SK-N-SH (cell line): Measurements from ENCODE around the gene FAM227A. TPM values are rescaled to one million over a fixed set of nuclear protein-coding genes. Genes with fewer than 3 reads are reported as not detected.

ENCODE experiments used
- CTCF ChIA-PET: fragments of 300-600, 350-600 bp; formaldehyde crosslinking; extraction: SDS; loops from one replicate; lab custom pipeline; 2021; lab: Yijun Ruan, JAX
- POLR2A ChIA-PET: fragments of 350-600 bp; sonication (Branson Sonifier 250); formaldehyde crosslinking; extraction: SDS; loops from one replicate; lab custom pipeline; 2020; ENCODE audit warnings: antibody characterized with exemption, inconsistent platforms; lab: Yijun Ruan, JAX
- DNase-seq: peaks from one replicate; pipeline ENCODE4 v3.0.0; 2012
- H2AFZ ChIP-seq: fragments of 200-600 bp; sonication (generic); 2 replicates; pipeline ENCODE4 v1.8.1; 2016; ENCODE audit warnings: antibody characterized with exemption, mild to moderate bottlenecking, low read depth
- H3F3A ChIP-seq: fragments of 200-600 bp; sonication (generic); replicated peaks from 2 replicates; pipeline ENCODE3; 2016; ENCODE audit warnings: antibody characterized with exemption, mild to moderate bottlenecking; ENCODE audit not compliant: insufficient read depth
- H3K27ac ChIP-seq, 2 experiments: fragments of 200-500 bp in 1 of 2; fragments of 200-600 bp in 1 of 2; sonication (Bioruptor generic) in 1 of 2; sonication (generic), shearing (Covaris generic) in 1 of 2; 2 replicates each; pipeline versions ENCODE4 v1.5.1 to v1.6.1; 2014 to 2016; ENCODE audit warnings: low read depth in 2 of 2, inconsistent platforms in 1 of 2, low read length in 1 of 2, mild to moderate bottlenecking in 1 of 2, mixed read lengths in 1 of 2
- H3K27me3 ChIP-seq: fragments of 200-600 bp; sonication (generic), shearing (Covaris generic); 2 replicates; pipeline ENCODE4 v1.6.1; 2016; ENCODE audit warnings: mixed run types; ENCODE audit not compliant: insufficient read depth
- H3K36me3 ChIP-seq, 2 experiments: fragments of 200-500 bp in 1 of 2; fragments of 200-600 bp in 1 of 2; sonication (Bioruptor generic) in 1 of 2; sonication (generic) in 1 of 2; replicated peaks in 1 of 2; 2 replicates each; pipeline versions ENCODE3 to v1.5.1; 2014 to 2016; ENCODE audit warnings: low read length in 1 of 2, mild to moderate bottlenecking in 1 of 2; ENCODE audit not compliant: insufficient read depth in 2 of 2, control insufficient read depth in 1 of 2
- H3K4me1 ChIP-seq, 2 experiments: fragments of 200-500 bp in 1 of 2; fragments of 200-600 bp in 1 of 2; sonication (Bioruptor generic) in 1 of 2; sonication (generic), shearing (Covaris generic) in 1 of 2; 2 replicates each; pipeline versions ENCODE4 v1.5.1 to v1.6.1; 2014 to 2016; ENCODE audit warnings: low read depth in 1 of 2, low read length in 1 of 2, mixed run types in 1 of 2; ENCODE audit not compliant: insufficient read depth in 2 of 2, control insufficient read depth in 1 of 2
- H3K4me2 ChIP-seq: fragments of 200-600 bp; sonication (generic), shearing (Covaris generic); 2 replicates; pipeline ENCODE4 v1.6.1; 2017; ENCODE audit warnings: mixed run types
- H3K4me3 ChIP-seq, 2 experiments: fragments of 200-500 bp in 1 of 2; fragments of 200-600 bp in 1 of 2; sonication (Bioruptor generic) in 1 of 2; sonication (generic), shearing (Covaris generic) in 1 of 2; 2 replicates each; pipeline versions ENCODE4 v1.5.1 to v1.8.1; 2014 to 2016; ENCODE audit warnings: low read depth in 2 of 2, inconsistent platforms in 1 of 2, low read length in 1 of 2, mild to moderate bottlenecking in 1 of 2, mixed read lengths in 1 of 2, moderate library complexity in 1 of 2
- H3K79me2 ChIP-seq: fragments of 200-600 bp; sonication (generic); 2 replicates; pipeline ENCODE4 v1.8.1; 2017; ENCODE audit warnings: mild to moderate bottlenecking; ENCODE audit not compliant: insufficient read depth
- H3K9ac ChIP-seq: fragments of 200-600 bp; sonication (generic); 2 replicates; pipeline ENCODE4 v1.6.1; 2017; ENCODE audit warnings: mixed run types
- H3K9me2 ChIP-seq: fragments of 200-600 bp; sonication (generic); 2 replicates; pipeline ENCODE4 v1.6.1; 2017; ENCODE audit warnings: mixed run types
- H3K9me3 ChIP-seq: fragments of 200-600 bp; sonication (generic); 2 replicates; pipeline ENCODE4 v1.6.1; 2017; ENCODE audit warnings: mixed run types, mild to moderate bottlenecking, moderate library complexity
- H4K20me1 ChIP-seq: fragments of 200-600 bp; sonication (generic); 2 replicates; pipeline ENCODE4 v1.6.1; 2017; ENCODE audit warnings: mild to moderate bottlenecking, mixed run types; ENCODE audit not compliant: insufficient read depth
- CHD2 ChIP-seq: fragments of 150-350 bp; IDR thresholded peaks from 2 replicates; pipeline ENCODE4 v1.6.1; 2018; ENCODE audit warnings: low read length; ENCODE audit not compliant: partially characterized antibody
- CTCF ChIP-seq: fragments of 200-600 bp; sonication (generic); IDR thresholded peaks from 2 replicates; pipeline ENCODE4 v1.6.1; 2017; ENCODE audit warnings: antibody characterized with exemption, mild to moderate bottlenecking, moderate library complexity
- ELF1 ChIP-seq: IDR thresholded peaks from 2 replicates; pipeline ENCODE4 v1.4.0; 2012
- EP300 ChIP-seq, 2 experiments: IDR thresholded peaks; 2 replicates each; pipeline versions ENCODE4 v1.4.0 to v1.6.1; 2012; ENCODE audit warnings: borderline replicate concordance in 1 of 2, low read depth in 1 of 2, low read length in 1 of 2
- EZH2phosphoT487 ChIP-seq: fragments of 200-600 bp; sonication (generic); IDR thresholded peaks from 2 replicates; pipeline ENCODE4 v1.6.1; 2017; ENCODE audit warnings: low read depth, mixed run types, mild to moderate bottlenecking, antibody characterized with exemption, moderate library complexity, borderline replicate concordance
- FOSL2 ChIP-seq: IDR thresholded peaks from 2 replicates; pipeline ENCODE4 v1.4.0; 2012; ENCODE audit warnings: low read depth, mild to moderate bottlenecking, moderate library complexity, borderline replicate concordance
- FOXJ3 ChIP-seq: sonication (generic); formaldehyde crosslinking; IDR thresholded peaks from 2 replicates; pipeline ENCODE4 v1.5.1; 2020; ENCODE audit warnings: mild to moderate bottlenecking, missing genetic modification reagents
- FOXM1 ChIP-seq: IDR thresholded peaks from 2 replicates; pipeline ENCODE4 v1.4.0; 2012; ENCODE audit warnings: low read depth, mild to moderate bottlenecking
- GABPA ChIP-seq: IDR thresholded peaks from 2 replicates; pipeline ENCODE4 v1.4.0; 2012; ENCODE audit warnings: low read depth, mild to moderate bottlenecking
- IRF3 ChIP-seq: fragments of 150-350 bp; IDR thresholded peaks from 2 replicates; pipeline ENCODE4 v1.6.1; 2016; ENCODE audit warnings: mild to moderate bottlenecking, low read depth, low read length
- JUND ChIP-seq: IDR thresholded peaks from 2 replicates; pipeline ENCODE4 v1.4.0; 2012
- MAX ChIP-seq: IDR thresholded peaks from 2 replicates; pipeline ENCODE4 v1.4.0; 2012; ENCODE audit warnings: low read depth
- MEF2A ChIP-seq: IDR thresholded peaks from 2 replicates; pipeline ENCODE4 v1.4.0; 2012; ENCODE audit warnings: low read depth, borderline replicate concordance
- NFIC ChIP-seq: IDR thresholded peaks from 2 replicates; pipeline ENCODE4 v1.4.0; 2012; ENCODE audit warnings: borderline replicate concordance
- POLR2AphosphoS5 ChIP-seq: IDR thresholded peaks from 2 replicates; pipeline ENCODE4 v1.6.1; 2012; ENCODE audit warnings: low read depth, low read length
- RAD21 ChIP-seq: IDR thresholded peaks from 2 replicates; pipeline ENCODE4 v1.6.1; 2012; ENCODE audit warnings: mild to moderate bottlenecking, low read length
- RCOR1 ChIP-seq: fragments of 150-350 bp; IDR thresholded peaks from 2 replicates; pipeline ENCODE4 v1.6.1; 2017; ENCODE audit warnings: antibody characterized with exemption, low read length
- RFX5 ChIP-seq: IDR thresholded peaks from 2 replicates; pipeline ENCODE4 v1.6.1; 2012; ENCODE audit warnings: mild to moderate bottlenecking, improper control_type of control experiment, low read length
- SIN3A ChIP-seq: IDR thresholded peaks from 2 replicates; pipeline ENCODE4 v1.6.1; 2012; ENCODE audit warnings: low read depth, mild to moderate bottlenecking, low read length, moderate library complexity, borderline replicate concordance
- SMC3 ChIP-seq: IDR thresholded peaks from 2 replicates; pipeline ENCODE4 v1.6.1; 2012; ENCODE audit warnings: low read depth, low read length, improper control_type of control experiment
- TAF1 ChIP-seq: IDR thresholded peaks from 2 replicates; pipeline ENCODE4 v1.6.1; 2012; ENCODE audit warnings: low read depth, mild to moderate bottlenecking, low read length, moderate library complexity, borderline replicate concordance
- TCF12 ChIP-seq: IDR thresholded peaks from 2 replicates; pipeline ENCODE4 v1.4.0; 2012
- TEAD4 ChIP-seq: IDR thresholded peaks from 2 replicates; pipeline ENCODE4 v1.4.0; 2012; ENCODE audit warnings: mild to moderate bottlenecking, borderline replicate concordance; ENCODE audit not compliant: insufficient read depth
- WGBS: methylation state at CpG from one replicate; pipeline ENCODE4 v1.1.6; 2017; ENCODE audit warnings: low lambda C conversion rate; 5-methylcytosine and 5-hydroxymethylcytosine counted together
- polyA plus RNA-seq, 3 experiments: library from polyadenylated mRNA; depleted of rRNA; stranded (reverse); fragments of >200 nt; gene quantifications; 2 replicates each; pipeline ENCODE4 v1.2.3, GENCODE V29; 2012
- TF ChIP-seq, protein P1 (sequence below): IDR thresholded peaks from 2 replicates; pipeline ENCODE4 v1.4.0; 2012; ENCODE audit warnings: low read depth, borderline replicate concordance
- TF ChIP-seq, protein P2 (sequence below): IDR thresholded peaks from 2 replicates; pipeline ENCODE4; 2012
- TF ChIP-seq, protein P3 (sequence below): fragments of 150-350 bp; IDR thresholded peaks from 2 replicates; pipeline ENCODE4 v1.6.1; 2017; ENCODE audit warnings: antibody characterized with exemption, low read length, low read depth, borderline replicate concordance

Gene FAM227A
- polyA plus RNA-seq, 1 of the 3 experiments (the other 2 are of a cell fraction): 1.2 TPM

DNA sequence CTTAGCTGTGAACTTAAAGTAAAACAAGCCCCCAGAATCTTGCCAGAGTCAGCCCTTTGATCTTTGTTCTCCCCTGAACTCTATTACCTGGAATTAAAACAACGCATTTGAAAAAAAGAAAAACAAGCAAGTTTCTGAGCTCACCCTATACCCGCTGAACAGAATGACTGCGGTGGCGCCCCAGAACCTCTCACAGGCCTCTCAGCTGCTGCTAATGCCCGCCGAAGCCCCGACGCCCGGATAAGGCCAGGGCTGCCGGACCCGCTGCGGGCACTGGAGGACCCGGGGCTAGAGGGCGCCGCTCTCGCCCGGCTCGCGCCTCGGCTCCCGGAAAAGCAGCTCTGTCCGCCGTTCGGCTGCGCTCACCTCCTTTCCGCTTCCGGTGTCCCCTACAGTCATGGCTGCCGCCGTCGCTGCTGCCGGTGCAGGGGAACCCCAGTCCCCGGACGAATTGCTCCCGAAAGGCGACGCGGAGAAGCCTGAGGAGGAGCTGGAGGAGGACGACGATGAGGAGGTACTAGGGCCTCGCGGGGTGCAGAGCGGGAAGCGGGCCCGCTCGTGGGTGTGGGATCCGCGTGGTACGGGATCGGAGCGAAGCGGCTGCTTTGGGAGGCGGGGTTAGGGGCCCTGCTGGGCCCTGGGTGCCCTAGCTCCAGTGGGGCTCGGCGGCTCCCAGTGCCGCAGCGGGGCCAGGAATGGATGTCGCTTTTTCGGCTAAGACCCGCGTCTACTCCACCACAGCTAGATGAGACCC is 25.6 kb upstream of the FAM227A start, which contains the start of gene TOMM22:
Gene TOMM22 (plus strand): TSS at position 376 of the 754 bp plus-strand sequence. CDS start 22 bp downstream, at position 398.
- Histone ChIP-seq H3K4me1 (no peaks in the 10 kb centered on the region; a peak in 1 of 4 replicates), H3K36me3 (peaks cover 0 to 17% of the 10 kb centered on the region in 2 experiments), H3K9me3 (no peaks in the 10 kb centered on the region), H3K27me3 (no peaks in the 10 kb centered on the region), H3K4me3 (peak within 1 kb of the TSS; percentile 72 to 80), H3K9ac (peak within 1 kb of the TSS; percentile 73), H3K4me2 (peak within 1 kb of the TSS; percentile 74), H3F3A (no peaks in the 10 kb centered on the region), H2AFZ (peak within 1 kb of the TSS; percentile 74), H4K20me1 (no peaks in the 10 kb centered on the region), H3K9me2 (no peaks in the 10 kb centered on the region), H3K79me2 (peaks cover 13% of the 10 kb centered on the region), H3K27ac (peak within 1 kb of the TSS; percentile 22 to 47; a peak in 2 of 4 replicates)
- DNase-seq: peak; percentile 91
- 4% methylated on average over 8 of the region's 60 CpGs for WGBS
- POLR2A ChIA-PET: interaction anchor here (0.6 to 1.7 kb wide), 3 partner anchors 11 to 199 kb away, joined by 3 to 8 read pairs (median 3); partner anchors contain the start of gene JOSD1
- CTCF ChIA-PET: interaction anchor here (0.6 to 2.1 kb wide), 9 partner anchors 11 to 88 kb away, joined by 3 to 13 read pairs (median 4); no protein-coding TSS in a partner anchor
- TF ChIP-seq POLR2AphosphoS5 (peak; percentile 60), FOSL2 (no peak), MAX (peak; percentile 67), FOXM1 (no peak), NFIC (no peak), GABPA (peak; percentile 98), EP300 (IDR thresholded peaks at IDR 0.05; ENCODE audit: borderline replicate concordance in 1 of 2, low read depth in 1 of 2, low read length in 1 of 2) (0 out of 4 replicates have a peak, but pooled peaks of 1 of the 2 experiments have one; percentile 7), IRF3 (no peak), RCOR1 (no peak), SIN3A (peak; percentile 69; the same call in 1 of the 2 replicates), SMC3 (0 out of 2 replicates have a peak, but pooled peaks have one; percentile 12), EZH2phosphoT487 (no peak), JUND (no peak), RAD21 (no peak), TAF1 (peak; percentile 90), RFX5 (no peak), CHD2 (peak; percentile 34), MEF2A (no peak), ELF1 (peak; percentile 76), CTCF (peak; percentile 61), TEAD4 (no peak), TCF12 (0 out of 2 replicates have a peak, but pooled peaks have one; percentile 7), FOXJ3 (CRISPR knock-in tag) (no peak)
- TF ChIP-seq, protein P1, sequence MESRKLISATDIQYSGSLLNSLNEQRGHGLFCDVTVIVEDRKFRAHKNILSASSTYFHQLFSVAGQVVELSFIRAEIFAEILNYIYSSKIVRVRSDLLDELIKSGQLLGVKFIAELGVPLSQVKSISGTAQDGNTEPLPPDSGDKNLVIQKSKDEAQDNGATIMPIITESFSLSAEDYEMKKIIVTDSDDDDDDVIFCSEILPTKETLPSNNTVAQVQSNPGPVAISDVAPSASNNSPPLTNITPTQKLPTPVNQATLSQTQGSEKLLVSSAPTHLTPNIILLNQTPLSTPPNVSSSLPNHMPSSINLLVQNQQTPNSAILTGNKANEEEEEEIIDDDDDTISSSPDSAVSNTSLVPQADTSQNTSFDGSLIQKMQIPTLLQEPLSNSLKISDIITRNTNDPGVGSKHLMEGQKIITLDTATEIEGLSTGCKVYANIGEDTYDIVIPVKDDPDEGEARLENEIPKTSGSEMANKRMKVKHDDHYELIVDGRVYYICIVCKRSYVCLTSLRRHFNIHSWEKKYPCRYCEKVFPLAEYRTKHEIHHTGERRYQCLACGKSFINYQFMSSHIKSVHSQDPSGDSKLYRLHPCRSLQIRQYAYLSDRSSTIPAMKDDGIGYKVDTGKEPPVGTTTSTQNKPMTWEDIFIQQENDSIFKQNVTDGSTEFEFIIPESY: peak; percentile 33; the same call in 1 of the 2 replicates
- TF ChIP-seq, protein P2, sequence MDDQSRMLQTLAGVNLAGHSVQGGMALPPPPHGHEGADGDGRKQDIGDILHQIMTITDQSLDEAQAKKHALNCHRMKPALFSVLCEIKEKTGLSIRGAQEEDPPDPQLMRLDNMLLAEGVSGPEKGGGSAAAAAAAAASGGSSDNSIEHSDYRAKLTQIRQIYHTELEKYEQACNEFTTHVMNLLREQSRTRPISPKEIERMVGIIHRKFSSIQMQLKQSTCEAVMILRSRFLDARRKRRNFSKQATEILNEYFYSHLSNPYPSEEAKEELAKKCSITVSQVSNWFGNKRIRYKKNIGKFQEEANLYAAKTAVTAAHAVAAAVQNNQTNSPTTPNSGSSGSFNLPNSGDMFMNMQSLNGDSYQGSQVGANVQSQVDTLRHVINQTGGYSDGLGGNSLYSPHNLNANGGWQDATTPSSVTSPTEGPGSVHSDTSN: no peak
- TF ChIP-seq, protein P3, sequence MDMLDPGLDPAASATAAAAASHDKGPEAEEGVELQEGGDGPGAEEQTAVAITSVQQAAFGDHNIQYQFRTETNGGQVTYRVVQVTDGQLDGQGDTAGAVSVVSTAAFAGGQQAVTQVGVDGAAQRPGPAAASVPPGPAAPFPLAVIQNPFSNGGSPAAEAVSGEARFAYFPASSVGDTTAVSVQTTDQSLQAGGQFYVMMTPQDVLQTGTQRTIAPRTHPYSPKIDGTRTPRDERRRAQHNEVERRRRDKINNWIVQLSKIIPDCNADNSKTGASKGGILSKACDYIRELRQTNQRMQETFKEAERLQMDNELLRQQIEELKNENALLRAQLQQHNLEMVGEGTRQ: no peak
